ENCODE measurements around the gene SERPINB12.

- no peak for TF ChIP-seq HDAC6 (IDR thresholded peaks at IDR 0.05; ENCODE audit: low read depth, low read length)
- no peak for TF ChIP-seq ZFP41 (CRISPR knock-in tag; IDR thresholded peaks at IDR 0.05; ENCODE audit: borderline replicate concordance)
- TF ChIP-seq POLR2AphosphoS2 (IDR thresholded peaks at IDR 0.05; ENCODE audit: low read depth, low read length) = no peak
- no peak for TF ChIP-seq ZNF670 (CRISPR knock-in tag; IDR thresholded peaks at IDR 0.05; ENCODE audit: borderline replicate concordance)
- no peak for TF ChIP-seq ERF (CRISPR knock-in tag; IDR thresholded peaks at IDR 0.05)
- TF ChIP-seq ZBTB7A (CRISPR knock-in tag; IDR thresholded peaks at IDR 0.05) = no peak
- no peak for TF ChIP-seq ZNF816 (CRISPR knock-in tag; IDR thresholded peaks at IDR 0.05; ENCODE audit: borderline replicate concordance)
- TF ChIP-seq ZFP36 (IDR thresholded peaks at IDR 0.05; ENCODE audit: borderline replicate concordance, low read depth, low read length, partially characterized antibody) = no peak
- TF ChIP-seq CTCF (CRISPR knock-in tag; IDR thresholded peaks at IDR 0.05) = peak; percentile 51
- TF ChIP-seq ELF1 (CRISPR knock-in tag; IDR thresholded peaks at IDR 0.05) = no peak
Measured at GRCh38 chr18:63511285-63511684, 30.9 kb upstream of the SERPINB12 start.

Measured in HepG2 (cell line).